GM12878 (cell line): Measurements from ENCODE around the gene CCDC3. TPM values are rescaled to one million over a fixed set of nuclear protein-coding genes. Genes with fewer than 3 reads are reported as not detected.

ENCODE experiments used
- ATAC-seq: fragments of 200-7000 bp; cut with Tn5 transposase; 3 replicates; pipeline ENCODE4 v1.9.1; 2020; ENCODE audit warnings: mild to moderate bottlenecking, moderate library complexity
- BruUV-seq: library from RNA; stranded (reverse); fragments of 400-500 nt; replicated peaks from 2 replicates; lab custom pipeline; 2021; lab: Mats Ljungman, UMichigan
- CTCF ChIA-PET: fragments of 300-600 bp; sonication (Branson Sonifier 250); formaldehyde crosslinking; extraction: SDS; loops from one replicate; lab custom pipeline; 2021; ENCODE audit warnings: inconsistent platforms; lab: Yijun Ruan, JAX
- POLR2A ChIA-PET: fragments of 350-600 bp; formaldehyde crosslinking; extraction: SDS; loops from one replicate; lab custom pipeline; 2021; ENCODE audit warnings: inconsistent platforms; lab: Charles Lee
- RAD21 ChIA-PET: fragments of 300-600 bp; sonication (Branson Sonifier 250); formaldehyde crosslinking; loops from one replicate; lab custom pipeline; 2023; ENCODE audit warnings: antibody characterized with exemption; ENCODE audit not compliant: unreplicated experiment; lab: Charles Lee
- SMC1A ChIA-PET: fragments of 300-600 bp; sonication (Branson Sonifier 250); formaldehyde crosslinking; loops from one replicate; lab custom pipeline; 2023; ENCODE audit not compliant: unreplicated experiment, uncharacterized antibody; lab: Charles Lee
- DNase-seq: peaks from one replicate; pipeline ENCODE4 v3.0.0-alpha.2; 2011; ENCODE audit warnings: low read depth, low spot score
- FAIRE-seq: peaks from 3 replicates; lab custom pipeline; 2011; peaks lifted over from hg19 to GRCh38; lab: Jason Lieb, UNC
- H2AFZ ChIP-seq: 2 replicates; pipeline ENCODE4 v1.6.0; 2011; ENCODE audit warnings: low read depth, low read length, control low read depth; ENCODE audit not compliant: control insufficient read depth
- H3K27ac ChIP-seq: 2 replicates; pipeline ENCODE4 v1.5.1; 2011; ENCODE audit warnings: control low read depth; ENCODE audit not compliant: control insufficient read depth, insufficient read depth
- H3K27me3 ChIP-seq, 2 experiments: replicated peaks in 1 of 2; 2 replicates each; pipeline versions ENCODE4 v1.6.0 to v1.6.1; 2011; ENCODE audit warnings: low read length in 1 of 2; ENCODE audit not compliant: control insufficient read depth in 2 of 2, insufficient read depth in 2 of 2
- H3K36me3 ChIP-seq, 2 experiments: 2 replicates each; pipeline ENCODE4 v1.5.1; 2011; ENCODE audit warnings: low read length in 1 of 2; ENCODE audit not compliant: control insufficient read depth in 2 of 2, insufficient read depth in 2 of 2
- H3K4me1 ChIP-seq: 2 replicates; pipeline ENCODE4 v1.6.1; 2011; ENCODE audit warnings: mild to moderate bottlenecking, low read length, moderate library complexity, mixed read lengths; ENCODE audit not compliant: control insufficient read depth, insufficient read depth
- H3K4me2 ChIP-seq: 2 replicates; pipeline ENCODE4 v1.6.0; 2011; ENCODE audit warnings: control low read depth; ENCODE audit not compliant: control insufficient read depth, insufficient read depth
- H3K4me3 ChIP-seq: fragments of 200-600 bp; sonication (generic); 2 replicates; pipeline ENCODE4 v1.5.1; 2016
- H3K79me2 ChIP-seq: 2 replicates; pipeline ENCODE4 v1.6.0; 2011; ENCODE audit warnings: low read length; ENCODE audit not compliant: control insufficient read depth, insufficient read depth
- H3K9ac ChIP-seq: 2 replicates; pipeline ENCODE4 v1.8.0; 2011; ENCODE audit warnings: low read length, control low read depth, mixed read lengths; ENCODE audit not compliant: control insufficient read depth, insufficient read depth
- H3K9me3 ChIP-seq: replicated peaks from 3 replicates; pipeline ENCODE4 v1.5.1; 2011; ENCODE audit warnings: mild to moderate bottlenecking, low read length; ENCODE audit not compliant: control insufficient read depth, insufficient read depth
- H4K20me1 ChIP-seq: 2 replicates; pipeline ENCODE4 v1.6.0; 2011; ENCODE audit not compliant: control insufficient read depth, insufficient read depth
- CBX5 ChIP-seq: sonication (generic); IDR thresholded peaks from 2 replicates; pipeline ENCODE4 v1.6.1; 2016; ENCODE audit warnings: low read depth, moderate library complexity, mild to moderate bottlenecking, inconsistent platforms
- MTA2 ChIP-seq: fragments of 450-650 bp; IDR thresholded peaks from 2 replicates; pipeline ENCODE4 v1.6.1; 2016; ENCODE audit warnings: low read depth, mild to moderate bottlenecking, moderate library complexity
- MYC ChIP-seq: IDR thresholded peaks from 2 replicates; pipeline ENCODE4 v1.6.1; 2011; ENCODE audit warnings: mild to moderate bottlenecking, low read length, moderate library complexity, inconsistent platforms; ENCODE audit not compliant: insufficient read depth, insufficient replicate concordance, insufficient read length, severe bottlenecking
- POLR2AphosphoS2 ChIP-seq: IDR thresholded peaks from 2 replicates; pipeline ENCODE4 v1.6.1; 2011; ENCODE audit warnings: low read depth, mild to moderate bottlenecking, low read length, improper control_type of control experiment, moderate library complexity
- TCF7 ChIP-seq: IDR thresholded peaks from 2 replicates; pipeline ENCODE4 v1.6.1; 2014; ENCODE audit warnings: antibody characterized with exemption, borderline replicate concordance
- ZBTB40 ChIP-seq: fragments of 450-650 bp; IDR thresholded peaks from 2 replicates; pipeline ENCODE4 v1.6.1; 2016; ENCODE audit warnings: mild to moderate bottlenecking, moderate library complexity, borderline replicate concordance
- WGBS: methylation state at CpG from one replicate; pipeline ENCODE4 v1.1.6; 2016; ENCODE audit warnings: low lambda C conversion rate; ENCODE audit not compliant: insufficient replicate concordance, insufficient coverage; ENCODE audit errors: missing lambda C conversion rate; 5-methylcytosine and 5-hydroxymethylcytosine counted together
- in situ Hi-C: fragments of 300-500 bp; cut with MboI; formaldehyde crosslinking; loops from 9 replicates; pipeline ENCODE4 v1.14.3; 2018; ENCODE audit warnings: mixed read lengths
- intact Hi-C: fragments of 100-400 bp; cut with micrococcal nuclease; formaldehyde crosslinking; loops from one replicate; pipeline ENCODE4 v1.14.2; 2022; ENCODE audit not compliant: unreplicated experiment
- polyA plus RNA-seq, 11 experiments: library from polyadenylated mRNA; depleted of rRNA in 4 of 11; unstranded in 6 of 11; stranded (reverse) in 5 of 11; fragments of >200 nt; fragmentation: Nextera tagmentation in 4 of 11; fragmentation: Illumina TruSeq in 1 of 11; extraction: Ambion mirVana in 4 of 11; extraction: Trizol in 1 of 11; gene quantifications; 1 replicate in 1 of 11; 2 replicates in 10 of 11; pipeline versions ENCODE4 v1.2.1 to v1.2.3, GENCODE V29; 2011 to 2016; ENCODE audit warnings: inconsistent platforms in 2 of 11, missing spikeins in 2 of 11, low read depth in 1 of 11
- total RNA-seq, 4 experiments: library from RNA; depleted of rRNA in 3 of 4; stranded (reverse); fragments of >200 nt in 3 of 4; fragmentation: Illumina TruSeq in 1 of 4; extraction: Trizol in 1 of 4; gene quantifications; 2 replicates each; pipeline versions ENCODE4 v1.2.1 to v1.2.3, GENCODE V29; 2013 to 2021
- TF ChIP-seq, protein P1 (sequence below): IDR thresholded peaks from 2 replicates; pipeline ENCODE4 v1.6.1; 2011; ENCODE audit warnings: mild to moderate bottlenecking, low read depth, low read length, moderate library complexity; ENCODE audit not compliant: insufficient replicate concordance

Gene CCDC3
- total and polyA plus RNA-seq, 10 of the 15 experiments (the other 5 are each of a cell fraction or from before 2014, with no cell fraction given), result 0.08 TPM; not detected in 9

DNA sequence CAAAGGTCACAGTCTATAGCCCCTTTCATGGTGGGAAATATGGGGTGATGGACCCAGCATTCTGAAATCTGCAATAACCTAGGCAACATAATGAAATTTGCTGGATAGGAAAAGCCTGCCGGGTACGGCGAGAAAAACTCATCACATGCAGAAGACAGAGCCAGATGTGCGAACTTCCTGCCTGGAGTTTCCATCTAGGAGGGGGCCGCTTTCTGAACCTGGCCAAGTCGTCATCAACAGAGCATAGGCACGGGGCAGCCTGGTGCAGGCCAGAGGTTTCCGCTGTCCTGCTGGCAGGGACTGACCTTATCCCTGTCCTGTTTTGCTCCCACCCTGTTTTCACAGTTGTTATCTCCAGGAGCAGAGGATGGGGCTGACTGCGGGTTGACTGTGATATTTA is 27.4 kb downstream of the CCDC3 start (continued):
- TF ChIP-seq TCF7, result no peak
- no peak for TF ChIP-seq CBX5
- TF ChIP-seq MTA2, result no peak

- 41% methylated on average over 8 of the region's 8 CpGs for WGBS
- Histone ChIP-seq H3K9ac (no peak overlapping the region), H3K4me2 (no peak overlapping the region), H3K9me3 (no peaks in the 10 kb centered on the region), H3K36me3 (no peaks in the 10 kb centered on the region), H3K27ac (no peak overlapping the region), H4K20me1 (no peaks in the 10 kb centered on the region), H3K4me1 (no peaks in the 10 kb centered on the region), H2AFZ (no peak overlapping the region), H3K79me2 (no peaks in the 10 kb centered on the region), H3K27me3 (peaks cover 0 to 3% of the 10 kb centered on the region in 2 experiments; a peak in 1 of 4 replicates), H3K4me3 (no peak overlapping the region)
- DNase-seq (no peak), ATAC-seq (no peak), FAIRE-seq (no peak)
- in situ Hi-C loops (no loop called here), intact Hi-C loops (no loop called here)
- ChIA-PET SMC1A (no interaction called here), CTCF (no interaction called here), POLR2A (no interaction called here), RAD21 (no interaction called here)
- no TSS peak for BruUV-seq
- no peak for TF ChIP-seq MYC
- TF ChIP-seq ZBTB40, result no peak
- TF ChIP-seq POLR2AphosphoS2, result no peak
- TF ChIP-seq, protein P1, sequence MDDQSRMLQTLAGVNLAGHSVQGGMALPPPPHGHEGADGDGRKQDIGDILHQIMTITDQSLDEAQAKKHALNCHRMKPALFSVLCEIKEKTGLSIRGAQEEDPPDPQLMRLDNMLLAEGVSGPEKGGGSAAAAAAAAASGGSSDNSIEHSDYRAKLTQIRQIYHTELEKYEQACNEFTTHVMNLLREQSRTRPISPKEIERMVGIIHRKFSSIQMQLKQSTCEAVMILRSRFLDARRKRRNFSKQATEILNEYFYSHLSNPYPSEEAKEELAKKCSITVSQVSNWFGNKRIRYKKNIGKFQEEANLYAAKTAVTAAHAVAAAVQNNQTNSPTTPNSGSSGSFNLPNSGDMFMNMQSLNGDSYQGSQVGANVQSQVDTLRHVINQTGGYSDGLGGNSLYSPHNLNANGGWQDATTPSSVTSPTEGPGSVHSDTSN, result no peak
Measured at GRCh38 chr10:12973149-12973718, 28.3 kb downstream of the CCDC3 start.
